Hepatocyte (in vitro differentiated cells): Measurements from ENCODE around the gene APBB2.

Experiments
- CTCF ChIP-seq: fragments of 200-600 bp; sonication (generic); IDR thresholded peaks from 2 replicates; pipeline ENCODE4 v1.5.1; 2016; ENCODE audit warnings: antibody characterized with exemption, mild to moderate bottlenecking; ENCODE audit not compliant: poor library complexity
- EZH2 ChIP-seq: fragments of 200-600 bp; sonication (generic); IDR thresholded peaks from 2 replicates; pipeline ENCODE4 v1.6.1; 2016; ENCODE audit warnings: antibody characterized with exemption, mild to moderate bottlenecking, borderline replicate concordance

GRCh38 chr4:41009411-41009810, 204.9 kb downstream of the APBB2 start:
- TF ChIP-seq CTCF (no peak), EZH2 (no peak)
